WERI-Rb-1 (cell line): ENCODE results near the gene CDKAL1.
"Not testable (repeated sequence)": the region's sequence is repeated elsewhere in the genome, so short reads cannot be mapped to it uniquely, and the experiment has no call there.

Experiments used
- DNase-seq: peaks from one replicate; pipeline ENCODE4 v3.0.0-alpha.2; 2020
- H3K27ac ChIP-seq: fragments of 250-450 bp; sonication (Bioruptor Pico); 2 replicates; pipeline ENCODE4 v1.5.1; 2020; ENCODE audit warnings: mild to moderate bottlenecking, moderate library complexity
- H3K27me3 ChIP-seq: fragments of 250-450 bp; sonication (Bioruptor Pico); 2 replicates; pipeline ENCODE4 v1.5.1; 2021; ENCODE audit warnings: mild to moderate bottlenecking, low read depth, moderate library complexity; ENCODE audit not compliant: insufficient read depth, severe bottlenecking
- H3K36me3 ChIP-seq: fragments of 250-450 bp; sonication (Bioruptor Pico); 2 replicates; pipeline ENCODE4 v1.5.1; 2020; ENCODE audit warnings: mild to moderate bottlenecking, moderate library complexity
- H3K4me3 ChIP-seq: 2 replicates; pipeline ENCODE4 v1.5.1; 2011; ENCODE audit warnings: low read depth, mild to moderate bottlenecking, control low read depth, low read length
- H3K9me3 ChIP-seq: fragments of 250-450 bp; sonication (Bioruptor Pico); 2 replicates; pipeline ENCODE4 v1.5.1; 2021; ENCODE audit warnings: mild to moderate bottlenecking, moderate library complexity; ENCODE audit not compliant: severe bottlenecking
- CTCF ChIP-seq: IDR thresholded peaks from 2 replicates; pipeline ENCODE4 v1.5.1; 2011; ENCODE audit warnings: low read depth, mild to moderate bottlenecking, control low read depth, inconsistent platforms, low read length

The CDKAL1 gene

GRCh38 chr6:20541382-20541781, 7.1 kb downstream of the CDKAL1 start:
- Histone ChIP-seq H3K27me3 (no peaks in the 10 kb centered on the region), H3K27ac (no peak overlapping the region), H3K4me3 (no peak overlapping the region), H3K36me3 (peaks cover 81% of the 10 kb centered on the region), H3K9me3 (no peaks in the 10 kb centered on the region)
- TF ChIP-seq CTCF = no peak
- no peak for DNase-seq

GRCh38 chr6:20542927-20543602, 8.8 kb downstream of the CDKAL1 start:
- Histone ChIP-seq H3K27me3 (no peaks in the 10 kb centered on the region), H3K9me3 (no peaks in the 10 kb centered on the region), H3K36me3 (peaks cover 82% of the 10 kb centered on the region), H3K4me3 (no peak overlapping the region), H3K27ac (no peak overlapping the region)
- DNase-seq = no peak
- TF ChIP-seq CTCF = no peak

GRCh38 chr6:20548264-20548663, 14.0 kb downstream of the CDKAL1 start:
- H3K36me3 ChIP-seq = peaks cover 81% of the 10 kb centered on the region
- H3K27ac ChIP-seq = no peak overlapping the region
- no peaks in the 10 kb centered on the region for H3K27me3 ChIP-seq
- H3K4me3 ChIP-seq = no peak overlapping the region
- DNase-seq = no peak
- no peak for TF ChIP-seq CTCF
- H3K9me3 ChIP-seq = no peaks in the 10 kb centered on the region

- H3K36me3 ChIP-seq = peaks cover 86% of the 10 kb centered on the region
- H3K27ac ChIP-seq, H3K9me3 ChIP-seq, H3K4me3 ChIP-seq, DNase-seq, H3K27me3 ChIP-seq: not testable (repeated sequence)
Measured at GRCh38 chr6:20549398-20549797, 15.1 kb downstream of the CDKAL1 start.

- DNase-seq = no peak
- H3K27ac ChIP-seq = no peak overlapping the region
- no peaks in the 10 kb centered on the region for H3K9me3 ChIP-seq
- H3K4me3 ChIP-seq = no peak overlapping the region
- TF ChIP-seq CTCF = no peak
- peaks cover 45% of the 10 kb centered on the region for H3K36me3 ChIP-seq
- H3K27me3 ChIP-seq = no peaks in the 10 kb centered on the region
Measured at GRCh38 chr6:20554326-20554725, 20.1 kb downstream of the CDKAL1 start.

- Histone ChIP-seq H3K9me3 (no peaks in the 10 kb centered on the region), H3K27me3 (no peaks in the 10 kb centered on the region), H3K36me3 (peaks cover 40% of the 10 kb centered on the region), H3K27ac (no peak overlapping the region), H3K4me3 (no peak overlapping the region)
- no peak for DNase-seq
- no peak for TF ChIP-seq CTCF
Measured at GRCh38 chr6:20554817-20555216, 20.6 kb downstream of the CDKAL1 start.
